Measurements from ENCODE around the gene HELZ.
"Not testable (repeated sequence)": the region's sequence is repeated elsewhere in the genome, so short reads cannot be mapped to it uniquely, and the experiment has no call there.

The HELZ gene

DNA sequence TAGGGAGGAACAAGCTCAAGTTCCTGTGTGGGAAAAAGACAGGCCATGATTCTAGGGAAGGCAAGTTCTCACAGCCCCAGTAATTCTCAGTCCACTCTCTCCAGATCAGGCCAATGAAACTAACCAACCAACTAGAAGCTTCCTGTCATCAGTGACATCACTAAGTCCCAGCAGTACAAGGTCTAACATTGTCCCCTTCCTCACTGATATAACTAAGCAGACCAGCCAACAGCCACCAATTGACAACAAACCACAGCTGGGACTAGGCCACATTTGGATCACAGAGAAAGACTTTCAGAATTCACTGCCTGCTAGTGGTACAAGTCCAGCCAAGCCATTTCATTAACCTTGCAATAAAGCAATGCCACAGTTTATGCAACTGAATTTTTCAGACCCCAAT is 106.6 kb downstream of the HELZ start:
- DNase-seq, result no peak

- no peak for DNase-seq
Measured at GRCh38 chr17:67137860-67138259, 107.1 kb downstream of the HELZ start.

DNA sequence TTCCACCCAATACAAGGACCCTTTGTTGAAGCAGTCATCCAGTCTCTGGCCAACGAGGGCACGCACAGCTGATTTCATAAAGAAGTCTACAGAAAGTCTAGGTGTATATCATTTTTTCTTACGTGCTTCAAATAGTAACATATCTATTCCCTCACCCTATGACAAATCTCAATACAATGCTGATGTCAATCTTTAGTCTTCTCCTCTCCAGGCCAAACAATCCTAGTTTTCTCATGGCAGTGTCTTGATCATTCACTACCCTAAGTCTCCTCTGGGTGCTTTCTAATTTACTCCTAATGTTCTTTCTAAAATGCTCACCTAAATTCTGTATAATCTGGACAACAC is 108.0 kb downstream of the HELZ start:
- no peak for DNase-seq

GRCh38 chr17:67136191-67137025 is 108.6 kb downstream of the HELZ start:
- DNase-seq, result no peak

DNA sequence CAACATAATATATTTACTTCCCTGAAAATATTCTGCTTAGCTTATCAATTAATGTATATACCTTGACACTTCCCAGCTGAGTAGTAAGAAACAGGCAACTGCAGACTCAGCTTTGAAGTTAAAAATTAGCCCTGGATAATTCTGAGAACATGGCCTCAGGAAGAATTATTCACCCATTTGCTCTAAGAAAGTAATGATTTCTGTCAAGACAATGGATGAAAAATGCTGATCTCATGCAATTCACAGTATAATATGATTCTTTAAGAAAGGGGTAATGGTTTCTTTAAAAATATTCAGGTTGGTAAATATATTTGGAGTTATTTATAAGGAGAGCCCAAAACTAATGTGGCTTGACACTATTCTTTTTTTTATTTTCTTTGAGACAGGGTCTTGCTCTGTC is 111.8 kb downstream of the HELZ start:
- no peak for DNase-seq

GRCh38 chr17:67132366-67132765 is 112.6 kb downstream of the HELZ start:
- DNase-seq, result no peak

GRCh38 chr17:67130768-67131167 is 114.2 kb downstream of the HELZ start:
- DNase-seq, result no peak

DNA sequence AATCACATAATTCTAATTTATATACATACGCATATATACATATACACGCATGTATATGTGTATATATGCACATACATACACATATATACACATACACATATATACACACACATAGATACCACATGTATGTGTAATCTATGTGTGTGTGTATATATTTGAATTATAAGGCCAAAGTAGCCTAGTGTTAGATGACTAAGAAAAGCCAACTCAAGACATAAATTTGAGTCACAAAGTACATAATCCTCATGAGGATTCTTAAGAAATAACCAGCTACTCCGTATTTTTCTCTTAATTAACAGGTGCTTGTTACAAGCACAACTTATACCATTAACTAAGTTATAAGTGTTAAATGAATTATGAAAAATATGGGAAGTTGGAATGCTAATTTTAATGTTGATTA is 115.7 kb downstream of the HELZ start:
- no peak for DNase-seq

- DNase-seq, result no peak
Measured at GRCh38 chr17:67128700-67129099, 116.3 kb downstream of the HELZ start.

DNA sequence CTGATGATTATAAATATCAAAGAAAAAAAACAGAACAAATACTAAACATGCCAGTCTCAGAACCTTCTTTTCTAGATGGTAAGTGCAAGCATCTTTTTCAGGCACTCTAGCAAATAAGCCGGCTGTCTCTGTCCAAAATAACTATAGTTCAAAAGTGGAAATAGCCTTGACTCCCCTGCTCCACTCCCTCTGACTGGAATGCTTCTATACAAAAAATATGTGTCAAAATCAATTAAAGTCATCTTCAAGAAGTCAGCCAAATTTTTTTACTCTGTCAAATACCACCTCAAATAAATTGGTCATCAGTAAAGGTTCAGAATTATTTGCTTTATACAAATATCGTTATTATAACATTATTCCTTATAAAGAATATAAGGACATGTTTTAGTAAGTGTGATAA is 117.1 kb downstream of the HELZ start:
- DNase-seq, result no peak

- DNase-seq, result no peak
Measured at GRCh38 chr17:67126983-67127382, 118.0 kb downstream of the HELZ start.

DNA sequence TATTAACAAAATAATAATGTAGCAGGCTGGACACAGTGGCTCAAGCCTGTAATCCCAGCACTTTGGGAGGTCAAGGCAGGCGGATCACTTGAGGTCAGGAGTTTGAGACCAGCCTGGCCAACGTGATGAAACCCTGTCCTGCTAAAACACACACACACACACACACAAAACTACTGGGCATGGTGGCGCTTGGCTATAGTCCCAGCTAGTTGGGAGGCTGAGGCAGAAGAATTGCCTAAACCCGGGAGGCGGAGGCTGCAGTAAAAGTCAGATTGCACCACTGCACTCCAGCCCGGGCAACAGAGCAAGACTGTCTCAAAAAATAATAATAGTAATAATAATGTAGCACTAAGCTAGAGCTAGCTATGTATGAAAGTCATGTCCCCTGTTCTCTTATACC is 118.5 kb downstream of the HELZ start:
- DNase-seq, result not testable (repeated sequence)

DNA sequence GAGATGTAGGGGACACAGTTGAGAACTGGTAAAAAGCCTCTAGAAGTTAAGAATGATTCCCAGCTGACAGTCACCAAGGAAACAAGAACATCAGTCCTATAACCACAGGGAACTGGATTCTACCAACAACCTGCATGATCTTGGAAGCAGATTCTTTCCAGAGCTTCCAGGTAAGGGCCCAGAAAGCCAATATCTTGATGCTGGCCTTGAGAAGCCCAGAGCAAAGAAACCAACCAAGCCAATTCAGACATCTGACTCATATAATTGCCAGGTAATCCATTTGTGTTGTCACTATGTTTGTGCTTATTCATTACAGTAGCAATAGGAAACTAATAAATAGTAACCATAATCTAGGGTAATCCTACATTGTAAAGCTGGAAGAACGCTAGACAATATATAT is 119.1 kb downstream of the HELZ start:
- no peak for DNase-seq

DNA sequence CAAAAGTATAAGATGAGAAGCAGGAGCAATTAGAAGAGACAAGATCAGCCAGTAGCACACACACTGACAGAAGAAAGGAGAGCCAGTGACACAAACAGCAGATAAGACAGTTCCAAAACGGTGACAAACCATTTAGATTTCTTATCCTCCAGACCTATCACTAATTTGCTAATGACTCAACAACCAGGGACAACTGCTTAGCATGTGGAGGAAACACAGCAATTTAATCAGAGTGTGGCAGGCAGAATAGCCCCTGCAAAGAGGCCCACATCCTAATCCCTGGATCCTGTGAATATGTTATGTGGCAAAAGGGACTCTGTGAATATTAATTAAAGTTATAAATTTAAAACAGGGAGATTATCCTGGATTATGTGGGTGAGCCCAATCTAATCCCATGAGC is 119.6 kb downstream of the HELZ start:
- DNase-seq, result no peak

- DNase-seq, result no peak
Measured at GRCh38 chr17:67124450-67125148, 120.4 kb downstream of the HELZ start.

- DNase-seq, result no peak
Measured at GRCh38 chr17:67123699-67124098, 121.3 kb downstream of the HELZ start.

DNA sequence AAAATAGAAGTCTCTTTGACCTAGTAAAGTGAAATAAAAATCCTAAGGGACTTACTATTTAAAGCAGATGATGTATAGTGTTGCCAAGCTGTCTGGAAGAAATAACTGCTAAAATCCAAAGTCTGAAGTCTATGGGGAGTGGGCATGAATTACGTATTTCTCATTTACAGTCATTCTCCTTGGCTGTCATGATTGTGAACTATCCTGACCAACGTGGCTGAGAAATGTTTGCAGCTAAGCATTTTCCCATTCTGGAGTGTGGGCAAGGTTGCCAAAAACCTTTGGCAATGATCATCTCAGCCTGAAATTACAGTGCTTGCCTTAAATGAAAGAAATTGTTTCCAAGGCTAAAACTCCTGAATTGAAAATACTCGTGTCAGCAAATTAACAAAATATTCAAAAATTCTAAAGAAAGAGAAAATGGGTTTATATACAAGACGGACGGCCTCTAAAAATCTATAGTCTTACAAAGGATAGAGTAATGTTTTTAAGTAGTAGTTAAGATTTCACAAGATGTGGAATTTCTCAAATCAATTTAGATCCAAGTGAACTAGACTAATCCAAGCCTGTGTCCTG is 123.6 kb downstream of the HELZ start:
- peak; percentile 82 for DNase-seq

DNA sequence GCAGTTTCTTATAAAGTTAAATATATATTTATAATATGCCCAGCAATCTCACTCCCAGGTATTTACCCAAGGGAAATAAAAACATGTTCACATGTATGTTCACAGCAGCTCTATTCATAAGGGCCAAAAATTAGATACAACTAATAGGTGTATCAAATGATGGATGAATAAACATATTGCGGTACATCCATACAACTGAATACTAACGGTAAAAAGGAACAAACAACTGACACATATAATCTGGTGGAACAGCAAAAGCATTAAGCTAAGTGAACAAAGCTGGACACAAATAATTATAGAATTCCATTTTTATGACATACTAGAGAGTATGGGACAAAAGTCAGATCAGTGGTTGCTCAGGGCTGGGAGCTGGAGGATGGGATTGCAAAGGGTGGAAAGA is 125.9 kb downstream of the HELZ start:
- DNase-seq, result no peak

DNA sequence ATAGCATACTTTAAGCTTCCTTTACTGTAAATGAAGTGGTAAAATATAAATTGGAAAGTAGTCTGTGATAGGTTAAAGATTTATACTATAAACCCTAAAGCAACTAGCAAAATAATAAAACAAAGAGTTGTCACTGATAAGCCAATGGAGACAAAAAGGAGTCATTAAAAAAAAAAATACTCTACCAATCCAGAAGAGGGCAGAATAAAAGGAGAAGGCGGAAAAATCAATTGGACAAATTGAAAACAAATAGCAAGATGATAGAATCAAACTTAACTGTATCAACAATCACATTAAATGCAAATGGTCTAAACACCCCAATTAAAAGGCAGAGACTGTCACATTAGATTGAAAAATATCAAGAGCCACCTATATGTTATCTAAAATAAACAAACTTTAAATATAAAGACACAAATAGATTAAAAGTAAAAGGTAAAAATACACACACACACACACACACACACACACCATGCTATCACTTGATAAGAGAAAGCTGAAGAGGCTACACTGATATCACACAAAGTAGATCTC is 128.9 kb downstream of the HELZ start:
- no peak for DNase-seq

- DNase-seq, result no peak
Measured at GRCh38 chr17:67115401-67115800, 129.6 kb downstream of the HELZ start.

- no peak for DNase-seq
Measured at GRCh38 chr17:67113486-67113885, 131.5 kb downstream of the HELZ start.

DNA sequence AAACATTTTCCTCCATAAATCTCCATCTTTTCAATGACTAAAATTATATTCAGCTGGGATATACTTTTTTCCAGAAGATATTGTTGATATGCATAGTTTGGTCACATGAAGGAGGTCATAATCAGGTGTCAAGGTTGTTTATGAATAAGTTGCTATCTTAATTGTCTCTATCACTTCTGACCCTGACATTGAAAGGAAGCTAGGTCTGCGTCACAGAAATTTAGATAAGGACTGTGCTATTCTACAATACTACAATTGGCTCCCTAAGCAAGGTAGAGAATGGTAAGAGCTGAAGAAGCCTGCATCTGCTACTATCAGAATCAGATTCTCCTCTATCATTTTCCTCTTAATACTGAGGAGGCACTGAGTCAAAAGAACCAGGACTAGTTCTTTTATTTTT is 133.2 kb downstream of the HELZ start:
- no peak for DNase-seq

GRCh38 chr17:67111327-67111726 is 133.7 kb downstream of the HELZ start:
- DNase-seq, result no peak

DNA sequence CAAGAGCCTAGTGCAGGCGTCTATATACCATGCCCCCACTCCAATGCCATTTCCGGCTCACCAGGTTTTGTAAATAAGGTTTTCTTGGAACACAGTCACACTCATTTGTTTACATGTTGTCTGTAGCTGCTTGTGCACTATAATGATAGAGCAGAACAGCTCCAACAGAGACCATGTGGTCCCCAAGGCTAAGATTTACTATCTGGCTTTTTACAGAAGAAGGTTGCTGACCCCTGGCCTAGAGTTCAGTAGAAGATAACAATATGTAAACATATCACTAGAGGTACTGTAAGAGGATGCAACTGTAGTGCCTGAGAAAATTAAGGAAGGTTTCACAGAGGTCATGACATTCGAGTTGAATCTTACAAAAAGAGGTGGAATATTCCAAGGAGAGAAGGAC is 134.4 kb downstream of the HELZ start:
- DNase-seq, result no peak
